Urothelium cell line (cell line): ENCODE results near the gene MYH9.
"Not testable (repeated sequence)": the region's sequence is repeated elsewhere in the genome, so short reads cannot be mapped to it uniquely, and the experiment has no call there.

Experiments
- DNase-seq: peaks from one replicate; pipeline ENCODE4 v3.0.0; 2011; ENCODE audit warnings: low spot score, mixed read lengths
- FAIRE-seq: peaks from 2 replicates; lab custom pipeline; 2011; peaks lifted over from hg19 to GRCh38; lab: Jason Lieb, UNC

Gene MYH9

DNA sequence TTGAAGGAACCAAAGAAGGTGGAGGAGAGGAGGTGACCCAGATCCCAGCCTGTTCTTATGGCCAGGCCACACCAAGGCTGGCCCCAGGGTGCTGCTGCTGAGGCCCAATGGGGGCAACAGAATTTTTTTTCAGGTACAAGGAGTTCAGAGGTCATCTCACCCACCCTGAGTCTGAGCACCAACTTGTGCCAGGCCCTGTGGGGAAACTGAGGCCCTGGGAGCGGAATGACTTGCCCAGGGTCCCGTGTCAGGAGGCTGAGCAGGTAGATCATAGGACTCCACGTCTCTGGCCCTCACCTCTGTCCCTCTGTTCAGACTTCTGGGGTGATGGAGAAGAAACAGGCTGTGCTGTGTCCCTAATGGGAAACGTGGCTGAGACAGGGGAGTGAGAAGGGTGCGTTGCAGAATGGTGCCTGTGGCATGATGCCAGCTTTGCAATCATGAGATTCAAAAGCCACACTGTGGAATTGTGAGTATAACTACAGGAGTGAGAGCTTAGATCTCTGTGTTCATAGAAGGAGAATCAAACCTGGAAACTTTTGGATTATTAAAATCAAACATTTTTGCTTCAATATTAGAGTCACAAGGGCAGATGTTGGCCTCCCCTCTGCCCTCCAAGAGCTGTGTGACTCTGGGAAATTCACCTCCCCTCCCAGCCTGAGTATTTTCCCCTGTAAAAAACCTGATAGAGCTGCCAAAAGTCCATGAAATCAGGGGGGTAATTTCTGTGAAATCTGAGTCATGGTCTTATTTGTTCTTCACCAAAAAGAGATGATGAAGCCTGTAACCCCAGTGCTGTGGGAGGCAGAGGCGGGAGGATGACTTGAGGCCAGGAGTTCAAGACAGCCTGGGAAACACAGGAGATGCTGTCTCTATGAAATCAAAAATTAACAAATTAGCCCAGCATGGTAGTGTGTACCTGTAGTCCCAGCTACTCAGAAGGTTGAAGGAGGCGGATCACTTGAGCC is 134.0 kb downstream of the MYH9 start:
- FAIRE-seq (peak; percentile 88), DNase-seq (no peak)

DNA sequence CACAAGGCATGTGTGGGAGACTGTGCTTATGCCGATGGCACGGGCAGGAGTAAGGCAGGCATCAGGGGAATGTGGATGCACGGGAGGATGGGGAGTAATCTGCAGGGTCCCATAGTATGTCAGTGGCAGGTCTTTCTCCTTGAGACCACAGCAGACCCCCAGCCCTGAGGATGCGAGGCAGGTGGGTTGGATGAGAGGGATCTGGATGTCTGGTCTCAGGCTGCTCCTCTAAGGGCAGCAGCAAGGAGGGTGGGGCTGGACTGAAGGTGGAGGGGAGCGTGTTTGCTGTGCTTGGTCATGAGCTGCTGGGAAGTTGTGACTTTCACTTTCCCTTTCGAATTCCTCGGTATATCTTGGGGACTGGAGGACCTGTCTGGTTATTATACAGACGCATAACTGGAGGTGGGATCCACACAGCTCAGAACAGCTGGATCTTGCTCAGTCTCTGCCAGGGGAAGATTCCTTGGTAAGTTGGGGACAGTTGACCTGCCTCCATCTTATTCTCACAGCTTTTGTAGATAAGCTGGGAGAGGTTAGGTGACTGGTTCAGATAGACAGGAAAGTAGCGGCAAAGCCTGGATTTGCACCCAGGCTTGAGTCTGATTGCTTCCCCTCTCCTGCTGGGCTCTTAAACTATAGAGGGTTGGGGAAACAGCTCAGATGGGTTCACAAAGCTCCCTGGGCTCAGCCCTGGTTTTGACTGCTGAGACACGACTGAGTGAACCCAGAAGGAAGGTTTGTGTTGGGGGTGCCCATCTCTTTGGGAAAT is 134.8 kb downstream of the MYH9 start, which contains the start of gene APOL1:
TSS of gene APOL1 (plus strand) at position 380 of the 769 bp plus-strand sequence. CDS start 1,823 bp downstream, outside the sequence.
- DNase-seq (peak; percentile 57), FAIRE-seq (peak; percentile 46)

DNA sequence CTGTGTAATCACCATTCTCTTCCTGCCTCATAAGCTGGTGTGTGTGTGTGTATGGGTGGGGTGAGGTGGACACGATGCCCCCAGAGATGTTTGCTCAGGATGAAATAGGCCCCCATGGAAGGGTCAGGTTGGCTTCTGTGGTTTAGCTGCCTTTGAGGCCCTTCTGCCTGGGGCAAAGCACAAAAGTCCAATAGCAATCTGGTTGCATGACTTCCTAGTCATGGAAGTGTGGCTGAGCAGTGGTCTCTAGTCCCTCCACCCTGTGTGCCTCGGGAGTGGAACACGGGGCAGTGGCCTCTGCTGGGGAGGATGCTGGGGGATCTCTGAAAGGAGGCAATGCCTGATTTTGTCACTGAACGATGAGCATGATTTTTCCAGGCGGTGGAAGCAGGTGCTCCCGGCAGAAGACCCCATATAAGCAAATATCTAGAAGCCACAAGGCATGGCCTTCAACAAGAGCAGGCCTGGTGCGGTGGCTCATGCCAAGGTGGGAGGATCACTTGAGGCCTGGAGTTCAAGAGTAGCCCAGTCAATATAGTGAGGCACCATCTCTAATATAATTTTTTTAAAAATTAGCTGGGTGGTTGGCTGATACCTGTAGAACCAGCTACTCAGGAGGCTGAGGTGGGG is 135.7 kb downstream of the MYH9 start:
- peak; percentile 61 for FAIRE-seq
- DNase-seq = not testable (repeated sequence)

DNA sequence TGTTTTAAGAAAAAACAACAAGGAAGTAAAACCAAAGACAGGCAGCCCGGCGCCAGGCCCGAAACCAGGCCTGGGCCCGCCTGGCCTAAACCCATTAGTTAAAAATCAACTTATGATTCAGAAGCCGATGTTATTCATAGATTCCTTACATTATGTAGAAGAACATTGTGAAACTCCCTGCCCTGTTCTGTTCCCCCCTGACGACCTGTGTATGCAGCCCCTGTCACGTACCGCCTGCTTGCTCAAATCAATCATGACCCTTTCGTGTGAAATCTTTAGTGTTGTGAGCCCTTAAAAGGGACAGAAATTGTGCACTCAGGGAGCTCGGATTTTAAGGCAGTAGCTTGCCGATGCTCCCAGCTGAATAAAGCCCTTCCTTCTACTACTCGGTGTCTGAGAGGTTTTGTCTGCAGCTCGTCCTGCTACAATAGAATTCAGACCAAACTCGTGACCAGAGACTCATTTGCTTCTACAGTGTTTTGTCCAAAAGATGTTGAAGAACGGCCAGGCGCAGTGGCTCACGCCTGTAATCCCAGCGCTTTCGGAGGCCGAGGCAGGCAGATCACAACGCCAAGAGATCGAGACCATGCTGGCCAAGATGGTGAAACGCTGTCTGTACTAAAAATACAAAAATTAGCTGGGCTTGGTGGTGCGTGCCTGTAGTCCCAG is 137.3 kb downstream of the MYH9 start:
- not testable (repeated sequence) for DNase-seq, FAIRE-seq

DNA sequence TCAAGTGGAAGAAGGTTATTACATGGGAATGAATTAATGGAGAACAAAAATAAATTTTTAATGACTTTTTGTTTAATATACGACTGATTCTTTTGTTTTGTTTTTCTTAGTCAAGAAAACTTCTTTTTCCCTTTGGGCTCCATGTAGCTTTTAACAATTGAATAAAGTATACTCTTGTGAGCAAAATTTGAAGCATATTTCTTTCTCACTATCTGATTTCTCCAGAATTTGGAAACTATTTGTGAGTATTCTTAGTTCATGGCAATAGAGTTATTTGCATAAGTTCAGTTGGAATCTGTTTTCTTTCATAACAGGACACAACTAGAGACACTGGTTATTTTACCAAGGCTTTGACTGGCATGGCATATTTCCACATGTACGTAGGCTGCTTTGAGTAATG is 138.6 kb downstream of the MYH9 start:
- no peak for DNase-seq
- FAIRE-seq = no peak

DNA sequence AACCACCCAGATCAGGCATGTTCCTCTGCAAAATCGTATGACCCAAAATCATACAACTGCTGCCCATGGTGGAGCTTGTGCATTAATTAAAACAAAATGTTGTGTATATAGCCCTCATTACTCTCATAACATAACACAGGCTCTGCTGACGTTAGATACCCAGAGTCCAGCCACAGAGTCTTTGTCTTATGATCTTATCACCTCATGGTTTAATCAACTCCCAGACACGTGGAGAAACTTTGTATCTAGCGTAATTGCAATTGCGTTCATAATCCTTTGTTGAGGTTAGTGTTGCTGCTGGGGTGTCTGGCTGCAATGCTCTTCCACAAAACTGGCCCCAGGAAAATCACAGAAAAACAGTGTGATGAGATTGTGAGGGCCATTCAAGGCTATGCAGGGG is 139.8 kb downstream of the MYH9 start:
- no peak for DNase-seq
- no peak for FAIRE-seq

DNA sequence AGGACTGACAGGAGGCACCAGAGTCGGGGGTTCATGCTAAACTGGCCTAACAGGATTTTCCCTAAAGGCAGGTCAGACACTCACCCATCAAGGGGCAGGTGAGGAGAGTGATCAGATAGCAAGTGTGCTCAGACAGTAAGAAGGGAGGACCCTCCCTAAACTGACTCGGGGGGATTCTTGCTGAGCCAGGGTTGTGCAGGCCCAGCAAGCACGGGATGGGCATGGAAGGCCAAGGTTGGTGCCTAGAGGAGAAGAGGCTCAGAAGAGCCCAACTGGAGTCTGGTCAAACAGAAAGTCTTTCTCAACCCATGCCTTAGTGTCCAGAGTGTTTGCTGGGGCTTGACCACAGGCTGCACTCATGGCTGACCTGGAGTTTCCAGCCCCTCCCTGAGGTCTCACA is 141.0 kb downstream of the MYH9 start:
- FAIRE-seq (no peak), DNase-seq (no peak)

DNA sequence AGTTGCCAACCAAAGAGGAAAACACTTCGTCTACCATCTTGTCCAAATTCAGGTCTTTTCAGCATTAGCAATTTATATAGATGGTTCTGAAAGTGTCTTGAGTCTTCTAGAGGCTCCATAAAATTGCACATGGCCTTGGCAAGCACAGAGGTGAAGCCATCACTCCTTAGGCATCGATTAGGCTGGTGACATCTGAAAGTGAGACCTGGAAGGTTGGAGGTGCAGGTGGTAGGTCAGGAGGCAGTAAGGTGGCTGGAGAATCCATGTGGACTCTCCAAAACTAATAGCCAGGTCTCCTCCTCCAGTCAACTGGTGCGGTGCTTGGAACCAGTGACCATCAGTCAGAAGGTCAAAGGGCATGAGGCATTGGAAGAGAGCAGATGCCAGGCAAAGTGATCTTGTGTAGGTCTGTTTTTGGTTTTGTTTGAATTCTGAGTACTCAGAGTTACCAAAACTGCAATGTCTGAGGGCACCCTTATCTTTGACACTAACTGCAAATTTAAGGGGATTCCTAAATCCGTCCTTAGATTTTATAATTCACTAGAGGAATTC is 141.9 kb downstream of the MYH9 start:
- FAIRE-seq (no peak), DNase-seq (no peak)

DNA sequence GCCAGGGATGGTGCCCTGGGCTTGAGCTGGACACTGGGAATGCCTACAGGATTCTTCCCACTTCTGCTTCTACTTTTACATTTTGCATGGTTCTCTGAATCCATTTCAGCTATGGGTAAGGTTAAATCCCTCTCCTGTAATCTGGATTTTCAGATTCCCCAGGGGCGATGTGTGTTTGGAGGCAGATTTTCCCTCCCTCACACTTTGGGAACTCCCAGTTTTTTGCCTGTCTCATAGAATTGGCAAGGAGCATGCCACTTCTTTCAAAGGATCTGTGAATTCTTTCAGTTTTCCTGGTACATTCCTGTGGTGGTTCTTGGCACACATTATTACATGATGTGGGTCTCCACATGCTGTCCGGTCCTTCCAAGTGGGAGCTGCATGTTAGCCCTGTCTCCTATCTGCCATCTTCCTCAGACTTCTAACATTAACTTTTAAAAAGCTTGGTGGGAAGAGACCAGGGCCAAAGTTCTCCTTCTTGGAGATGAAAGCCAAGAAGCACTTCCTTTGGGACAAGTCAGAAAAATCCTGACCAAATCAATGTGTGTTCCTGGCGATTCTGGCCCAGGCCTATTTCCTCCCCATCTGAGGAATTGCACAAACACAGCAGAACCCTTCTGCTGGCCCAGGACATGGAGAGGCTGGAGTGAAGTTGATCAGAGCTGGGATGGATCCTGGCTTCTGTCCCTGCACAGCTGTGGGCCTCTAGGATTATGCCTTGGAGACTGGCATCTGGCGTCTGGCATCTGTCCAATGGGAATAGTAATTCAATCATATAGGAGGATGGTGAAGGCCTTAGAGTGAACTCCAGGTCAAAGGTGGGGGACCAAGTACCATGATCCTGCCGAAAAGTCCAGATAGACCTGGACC is 143.0 kb downstream of the MYH9 start:
- FAIRE-seq = no peak

DNA sequence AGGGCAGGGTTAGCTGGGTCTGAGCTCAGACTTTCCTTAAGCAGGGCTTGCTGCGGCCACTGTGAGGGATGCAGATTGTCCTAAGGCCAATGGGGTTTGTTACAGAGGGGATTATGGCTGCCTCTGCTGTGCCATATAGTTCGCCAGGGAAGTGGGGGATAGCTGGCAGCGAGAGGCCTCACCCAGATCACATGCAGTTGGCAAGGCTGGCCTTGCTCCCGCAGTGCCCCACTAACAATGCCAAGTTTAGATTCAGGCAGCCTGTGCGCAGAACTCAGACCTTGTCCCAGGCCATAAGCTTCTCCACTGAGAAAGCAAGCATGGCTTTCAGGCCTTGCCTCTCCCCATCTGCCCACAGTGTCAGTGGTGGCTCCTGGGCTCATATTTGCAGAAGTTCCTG is 143.8 kb downstream of the MYH9 start:
- no peak for DNase-seq
- FAIRE-seq = no peak

More for the DNA sequence above, 143.0 kb downstream of the MYH9 start:
- DNase-seq = no peak

DNA sequence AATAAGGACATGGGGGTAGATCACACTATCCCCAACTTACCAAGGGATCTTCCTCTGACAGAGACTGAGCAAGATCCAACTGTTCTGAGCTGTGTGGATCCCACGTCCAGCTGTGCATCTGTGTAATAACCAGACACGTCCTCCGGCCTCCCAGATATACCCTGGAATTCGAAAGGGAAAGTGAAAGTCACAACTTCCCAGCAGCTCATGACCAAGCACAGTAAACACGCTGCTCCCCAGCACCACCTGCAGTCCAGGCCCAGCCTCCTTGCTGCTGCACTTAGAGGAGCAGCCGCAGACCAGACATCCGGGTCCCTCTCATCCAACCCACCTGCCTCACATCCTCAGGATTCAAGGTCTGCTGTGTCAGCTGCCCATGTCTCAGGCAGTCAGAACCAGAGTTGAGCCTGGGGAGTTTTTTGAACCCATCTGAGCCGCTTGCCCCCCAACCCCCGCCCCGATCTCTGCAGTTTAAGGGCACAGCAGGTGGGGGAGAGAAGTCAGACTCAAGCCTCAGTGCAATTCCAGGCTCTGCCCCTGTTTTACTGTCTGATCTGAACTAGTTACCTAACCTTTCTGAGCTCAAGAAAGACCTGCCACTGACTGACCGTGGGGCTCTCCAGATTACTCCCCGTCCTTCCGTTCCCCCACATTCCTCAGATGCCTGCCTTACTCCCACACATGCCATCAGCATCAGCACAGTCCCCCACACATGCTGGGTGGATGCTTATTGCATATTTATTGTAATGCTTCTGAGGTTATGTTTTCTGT is 148.2 kb downstream of the MYH9 start, which contains the start of gene APOL2:
TSS of gene APOL2 (minus strand) at position 127 of the 771 bp plus-strand sequence. CDS start 6,365 bp downstream, outside the sequence.
- FAIRE-seq (peak; percentile 98), DNase-seq (peak; percentile 96)

DNA sequence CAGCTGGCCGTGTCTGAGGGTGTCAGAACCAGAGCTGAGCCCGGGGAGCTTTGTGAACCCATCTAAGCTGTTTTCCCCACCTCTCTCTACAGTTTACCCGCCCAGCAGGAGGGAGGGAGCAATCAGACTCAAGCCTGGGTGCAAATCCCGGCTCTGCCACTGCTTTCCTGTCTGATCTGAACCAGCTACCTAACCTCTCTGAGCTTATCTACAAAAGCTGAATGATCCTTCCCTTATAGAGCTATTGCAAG is 148.7 kb downstream of the MYH9 start:
- FAIRE-seq (no peak), DNase-seq (peak; percentile 23)

DNA sequence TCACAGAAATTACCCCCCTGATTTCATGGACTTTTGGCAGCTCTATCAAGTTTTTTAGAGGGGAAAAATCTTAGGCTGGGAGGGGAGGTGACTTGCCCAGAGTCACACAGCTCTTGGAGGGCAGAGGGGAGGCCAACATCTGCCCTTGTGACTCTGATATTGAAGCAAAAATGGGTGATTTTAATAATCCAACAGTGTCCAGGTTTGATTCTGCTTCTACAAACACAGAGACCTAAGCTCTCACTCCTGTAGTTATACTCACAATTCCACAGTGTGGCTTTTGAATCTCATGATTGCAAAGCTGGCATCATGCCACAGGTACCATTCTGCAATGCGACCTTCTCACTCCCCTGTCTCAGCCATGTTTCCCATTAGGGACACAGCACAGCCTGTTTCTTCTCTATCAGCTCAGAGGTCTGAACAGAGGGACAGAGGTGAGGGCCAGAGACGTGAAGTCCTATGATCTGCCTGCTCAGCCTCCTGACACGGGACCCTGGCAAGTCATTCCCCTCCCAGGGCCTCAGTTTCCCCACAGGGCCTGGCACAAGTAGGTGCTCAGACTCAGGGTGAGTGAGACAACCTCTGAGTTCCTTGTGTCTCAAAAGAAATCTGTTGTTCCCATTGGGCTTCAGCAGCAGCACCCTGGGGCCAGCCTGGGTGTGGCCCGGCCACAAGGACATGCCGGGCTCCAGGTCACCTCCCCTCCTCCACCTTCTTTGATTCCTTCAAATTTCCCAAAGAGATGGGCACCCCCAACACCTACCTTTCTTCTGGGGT is 149.2 kb downstream of the MYH9 start:
- DNase-seq (no peak), FAIRE-seq (peak; percentile 53)

DNA sequence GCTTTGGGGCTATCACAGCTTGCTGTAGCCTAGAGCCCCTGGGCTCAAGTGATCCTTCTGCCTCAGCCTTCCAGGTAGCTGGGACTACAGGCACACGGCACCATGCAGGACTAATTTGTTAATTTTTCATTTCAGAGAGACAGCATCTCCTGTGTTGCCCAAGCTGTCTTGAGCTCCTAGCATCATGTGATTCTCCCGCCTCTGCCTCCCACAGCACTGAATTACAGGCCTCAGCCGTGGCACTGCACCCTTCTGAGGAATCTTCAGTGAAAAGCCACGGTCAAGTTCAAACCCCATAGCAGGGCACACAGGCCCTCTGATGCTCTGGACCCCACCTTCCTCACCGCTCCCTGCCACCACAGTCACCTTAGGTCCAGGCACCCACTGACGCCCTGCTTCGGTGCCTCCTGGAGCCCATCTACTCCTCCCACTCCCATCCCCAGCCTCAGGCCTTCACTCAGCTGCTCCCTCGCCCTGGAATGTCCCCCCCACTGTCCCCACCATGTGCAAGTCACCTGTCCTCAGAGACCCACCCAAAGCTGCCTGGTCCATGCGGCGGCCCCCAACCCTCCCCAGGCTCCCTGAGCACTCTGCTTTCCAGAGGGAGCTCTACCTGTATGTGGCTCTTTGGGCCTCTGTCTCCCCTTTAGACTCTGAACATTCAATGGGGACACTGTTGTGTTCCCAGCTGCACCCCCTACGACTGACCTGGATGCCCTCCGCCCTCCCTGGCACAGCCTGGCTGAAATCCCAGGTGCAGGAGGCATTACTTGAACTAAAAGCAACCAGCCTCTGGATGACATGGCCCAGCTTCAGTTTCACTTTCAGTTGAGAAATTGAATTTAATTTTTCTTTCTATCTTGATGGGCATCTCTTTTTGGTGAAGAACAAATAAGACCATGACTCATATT is 150.1 kb downstream of the MYH9 start:
- DNase-seq = no peak
- FAIRE-seq = no peak

DNA sequence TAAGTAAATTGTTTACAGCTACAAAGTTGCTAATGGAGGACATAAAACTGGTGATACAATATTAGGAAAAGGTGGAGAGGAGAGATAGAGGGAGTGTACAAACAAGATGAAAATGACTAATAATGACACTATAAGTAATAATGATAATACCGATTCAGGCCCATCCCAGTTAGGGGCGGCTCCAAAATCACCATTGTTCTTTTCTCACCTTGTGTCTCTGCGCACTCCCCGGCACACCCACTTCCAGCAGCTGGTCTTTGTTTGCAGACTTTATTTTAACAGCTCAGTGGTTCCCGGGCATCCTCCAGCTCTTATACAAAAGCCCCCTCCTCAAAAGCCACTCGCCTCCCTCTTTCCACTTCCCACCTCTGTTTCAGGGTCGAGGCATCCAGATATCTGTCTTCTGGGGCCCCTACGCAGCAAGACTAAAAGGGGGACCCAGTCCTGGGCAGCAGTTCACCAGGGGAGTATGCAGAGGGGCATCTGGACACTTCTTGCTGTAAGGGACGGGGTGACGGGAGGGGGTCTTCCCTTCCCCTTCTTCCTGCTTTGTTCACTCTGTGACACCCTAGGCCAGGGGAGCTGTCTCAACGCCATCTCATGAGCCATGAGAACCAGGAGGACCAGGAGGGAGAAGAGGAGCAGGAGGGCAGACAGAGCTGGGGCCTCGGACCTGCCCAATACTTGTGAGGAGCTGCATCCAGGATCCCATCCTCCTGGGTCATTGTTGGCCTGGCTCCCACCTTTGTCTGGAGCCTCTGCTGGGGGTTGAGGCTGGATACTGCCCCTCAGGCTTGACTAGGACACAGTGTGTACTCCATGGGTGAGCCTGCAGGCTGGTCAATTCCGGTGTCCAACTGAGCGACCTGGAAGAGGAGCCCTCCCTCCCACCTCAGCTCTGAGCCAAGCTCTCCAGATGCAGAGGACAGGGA is 151.1 kb downstream of the MYH9 start:
- no peak for DNase-seq
- FAIRE-seq = no peak

DNA sequence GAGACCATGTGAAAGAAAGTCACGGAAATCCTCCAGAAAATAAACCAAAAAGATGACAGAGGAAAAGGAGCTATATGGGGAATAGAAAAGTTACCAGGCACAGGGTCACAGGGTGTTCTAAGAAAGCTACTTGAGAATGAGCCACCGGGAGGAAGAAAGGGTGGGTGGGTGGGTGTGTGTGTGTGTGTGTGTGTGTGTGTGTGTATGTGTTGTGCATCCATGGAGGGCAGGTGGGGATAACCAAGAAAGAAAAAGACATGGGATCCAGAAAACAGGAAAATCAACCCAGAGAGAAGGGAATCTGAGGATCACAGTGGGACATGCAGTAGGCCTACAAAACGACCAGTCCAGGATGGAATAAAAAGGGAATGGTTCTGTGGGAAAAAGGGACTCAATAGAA is 152.2 kb downstream of the MYH9 start:
- no peak for DNase-seq

More for the DNA sequence above, 152.2 kb downstream of the MYH9 start:
- FAIRE-seq = no peak
